WTC11 (cell line): ENCODE results near the gene BMP2. TPM values are rescaled to one million over a fixed set of nuclear protein-coding genes. Genes with fewer than 3 reads are reported as not detected.

Experiments used
- ATAC-seq: fragments of 200-7000 bp; cut with Tn5 transposase; 2 replicates; pipeline ENCODE4 v1.10.0; 2021; ENCODE audit warnings: mild to moderate bottlenecking, moderate library complexity
- Bru-seq: library from RNA; stranded (reverse); fragments of 400-500 nt; gene quantifications from one replicate; lab custom pipeline; 2021; lab: Mats Ljungman, UMichigan
- CTCF ChIA-PET: fragments of 300-600 bp; sonication (Branson Sonifier 250); formaldehyde crosslinking; loops from one replicate; lab custom pipeline; 2021; ENCODE audit warnings: antibody characterized with exemption; lab: Charles Lee
- POLR2A ChIA-PET: fragments of 350-600 bp; sonication (Branson Sonifier 250); formaldehyde crosslinking; loops from one replicate; lab custom pipeline; 2021; ENCODE audit warnings: antibody characterized with exemption; lab: Charles Lee
- DNase-seq: peaks from one replicate; pipeline ENCODE4 v3.0.0; 2021; ENCODE audit warnings: low spot score
- H3K27ac Mint-ChIP-seq: 2 replicates; pipeline ENCODE4 v1.8.0; 2021; ENCODE audit warnings: mixed read lengths
- H3K27me3 Mint-ChIP-seq: 2 replicates; pipeline ENCODE4 v1.8.0; 2021; ENCODE audit warnings: low read depth, mild to moderate bottlenecking, moderate library complexity, mixed read lengths
- H3K36me3 Mint-ChIP-seq: 2 replicates; pipeline ENCODE4 v1.8.0; 2021; ENCODE audit warnings: mixed read lengths
- H3K4me1 Mint-ChIP-seq: 2 replicates; pipeline ENCODE4 v1.8.0; 2022; ENCODE audit warnings: mixed read lengths
- H3K4me3 Mint-ChIP-seq: 2 replicates; pipeline ENCODE4 v1.8.0; 2021; ENCODE audit warnings: mild to moderate bottlenecking, moderate library complexity, mixed read lengths
- H3K9me3 Mint-ChIP-seq: 2 replicates; pipeline ENCODE4 v1.8.0; 2021; ENCODE audit warnings: mixed read lengths
- ATF1 ChIP-seq: sonication (generic); formaldehyde crosslinking; IDR thresholded peaks from 2 replicates; pipeline ENCODE4 v1.8.1; 2023; ENCODE audit warnings: mild to moderate bottlenecking, moderate library complexity, missing genetic modification reagents
- CREM ChIP-seq: sonication (generic); formaldehyde crosslinking; IDR thresholded peaks from 2 replicates; pipeline ENCODE4 v1.8.1; 2022; ENCODE audit warnings: mild to moderate bottlenecking, missing genetic modification reagents, moderate library complexity
- FOXK1 ChIP-seq: sonication (generic); formaldehyde crosslinking; IDR thresholded peaks from 2 replicates; pipeline ENCODE4 v1.8.0; 2022; ENCODE audit warnings: mild to moderate bottlenecking, moderate library complexity, missing genetic modification reagents
- FOXP1 ChIP-seq: sonication (generic); formaldehyde crosslinking; IDR thresholded peaks from 2 replicates; pipeline ENCODE4 v1.8.0; 2022; ENCODE audit warnings: missing genetic modification reagents, mild to moderate bottlenecking, moderate library complexity, borderline replicate concordance
- GABPB1 ChIP-seq: sonication (generic); formaldehyde crosslinking; IDR thresholded peaks from 2 replicates; pipeline ENCODE4 v1.8.1; 2023; ENCODE audit warnings: mild to moderate bottlenecking, missing genetic modification reagents
- HMGXB4 ChIP-seq: sonication (generic); formaldehyde crosslinking; IDR thresholded peaks from 2 replicates; pipeline ENCODE4 v1.8.1; 2023; ENCODE audit warnings: mild to moderate bottlenecking, moderate library complexity, missing genetic modification reagents
- IRF2 ChIP-seq: sonication (generic); formaldehyde crosslinking; IDR thresholded peaks from 2 replicates; pipeline ENCODE4 v1.8.0; 2022; ENCODE audit warnings: low read depth, missing genetic modification reagents, borderline replicate concordance
- JAZF1 ChIP-seq: fragments of 250-450 bp; sonication (Bioruptor Pico); IDR thresholded peaks from 2 replicates; pipeline ENCODE4 v1.9.0; 2021; ENCODE audit warnings: moderate library complexity, mild to moderate bottlenecking, inconsistent platforms
- NR1H2 ChIP-seq: sonication (generic); formaldehyde crosslinking; IDR thresholded peaks from 2 replicates; pipeline ENCODE4 v1.9.0; 2021; ENCODE audit warnings: mild to moderate bottlenecking, moderate library complexity, missing genetic modification reagents
- PRRX2 ChIP-seq: fragments of 250-450 bp; sonication (Bioruptor Pico); IDR thresholded peaks from 2 replicates; pipeline ENCODE4 v1.8.0; 2021; ENCODE audit warnings: mild to moderate bottlenecking
- ZNF423 ChIP-seq: fragments of 250-450 bp; sonication (Bioruptor Pico); IDR thresholded peaks from 2 replicates; pipeline ENCODE4 v2.1.2; 2022; ENCODE audit warnings: mild to moderate bottlenecking, moderate library complexity
- long read RNA-seq, 3 experiments: library from RNA in 1 of 3; library from capped mRNA in 1 of 3; library from polyadenylated mRNA in 1 of 3; unstranded in 2 of 3; stranded (forward) in 1 of 3; transcript quantifications; one replicate each; pipeline ENCODE4 v2.0.0, GENCODE V29; 2021
- total RNA-seq: library from RNA; stranded (reverse); gene quantifications from 3 replicates; pipeline ENCODE4 v1.2.3, GENCODE V29; 2021
- TF ChIP-seq, protein P1 (sequence below): sonication (generic); formaldehyde crosslinking; IDR thresholded peaks from 2 replicates; pipeline ENCODE4 v1.8.1; 2023; ENCODE audit warnings: mild to moderate bottlenecking, missing genetic modification reagents
- TF ChIP-seq, protein P2 (sequence below): sonication (generic); formaldehyde crosslinking; IDR thresholded peaks from 2 replicates; pipeline ENCODE4 v1.8.1; 2022; ENCODE audit warnings: mild to moderate bottlenecking, missing genetic modification reagents, moderate library complexity, borderline replicate concordance
- TF ChIP-seq, protein P3 (sequence below): sonication (generic); formaldehyde crosslinking; IDR thresholded peaks from 2 replicates; pipeline ENCODE4 v1.8.1; 2022; ENCODE audit warnings: low read depth, mild to moderate bottlenecking, moderate library complexity, missing genetic modification reagents, borderline replicate concordance
- TF ChIP-seq, protein P4 (sequence below): sonication (generic); formaldehyde crosslinking; IDR thresholded peaks from 2 replicates; pipeline ENCODE4 v1.8.0; 2023; ENCODE audit warnings: missing genetic modification reagents
- TF ChIP-seq, protein P5 (sequence below): sonication (generic); formaldehyde crosslinking; IDR thresholded peaks from 2 replicates; pipeline ENCODE4 v1.8.0; 2022; ENCODE audit warnings: mild to moderate bottlenecking, missing genetic modification reagents

The BMP2 gene
- 0.96 to 1.3 TPM (median 1.2 TPM) in 3 replicates for total RNA-seq
- Bru-seq, nascent RNA, result percentile 52 among the genes with signal in this experiment
- long read RNA-seq, experiment 1, transcript BMP2-201 (3 exons, 3,601 nt), result major isoform, 5 of 8 reads
- long read RNA-seq, experiment 1, partial matches to known transcripts, result 0 of 8 reads
- long read RNA-seq, experiment 1, other reads (novel, unspliced or antisense), result 3 of 8 reads
- long read RNA-seq, experiment 2, partial matches to known transcripts, result 0 of 4 reads
- long read RNA-seq, experiment 2, other reads (novel, unspliced or antisense), result 1 of 4 reads
- long read RNA-seq, experiment 3, result 0 reads

DNA sequence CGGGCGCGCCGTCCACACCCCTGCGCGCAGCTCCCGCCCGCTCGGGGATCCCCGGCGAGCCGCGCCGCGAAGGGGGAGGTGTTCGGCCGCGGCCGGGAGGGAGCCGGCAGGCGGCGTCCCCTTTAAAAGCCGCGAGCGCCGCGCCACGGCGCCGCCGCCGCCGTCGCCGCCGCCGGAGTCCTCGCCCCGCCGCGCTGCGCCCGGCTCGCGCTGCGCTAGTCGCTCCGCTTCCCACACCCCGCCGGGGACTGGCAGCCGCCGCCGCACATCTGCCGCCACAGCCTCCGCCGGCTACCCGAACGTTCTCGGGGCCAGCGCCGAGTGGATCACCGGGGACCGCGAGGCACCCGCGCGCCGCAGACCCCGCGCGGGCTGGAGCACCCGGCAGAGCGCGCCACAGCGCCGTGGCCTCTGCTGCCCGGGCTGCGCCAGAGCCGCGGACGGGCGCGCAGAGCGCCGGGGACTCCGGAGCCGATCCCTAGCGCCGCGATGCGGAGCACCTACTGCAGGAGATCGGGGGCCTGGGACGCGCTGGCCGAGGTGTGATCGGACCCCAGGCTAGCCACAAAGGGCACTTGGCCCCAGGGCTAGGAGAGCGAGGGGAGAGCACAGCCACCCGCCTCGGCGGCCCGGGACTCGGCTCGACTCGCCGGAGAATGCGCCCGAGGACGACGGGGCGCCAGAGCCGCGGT, at the start of gene BMP2:
TSS of gene BMP2 (plus strand) at position 151 of the 692 bp plus-strand sequence. CDS start 2,441 bp downstream, outside the sequence.
- peak; percentile 35; the same call in 1 of the 2 replicates for TF ChIP-seq ZNF423
- TF ChIP-seq, protein P1, sequence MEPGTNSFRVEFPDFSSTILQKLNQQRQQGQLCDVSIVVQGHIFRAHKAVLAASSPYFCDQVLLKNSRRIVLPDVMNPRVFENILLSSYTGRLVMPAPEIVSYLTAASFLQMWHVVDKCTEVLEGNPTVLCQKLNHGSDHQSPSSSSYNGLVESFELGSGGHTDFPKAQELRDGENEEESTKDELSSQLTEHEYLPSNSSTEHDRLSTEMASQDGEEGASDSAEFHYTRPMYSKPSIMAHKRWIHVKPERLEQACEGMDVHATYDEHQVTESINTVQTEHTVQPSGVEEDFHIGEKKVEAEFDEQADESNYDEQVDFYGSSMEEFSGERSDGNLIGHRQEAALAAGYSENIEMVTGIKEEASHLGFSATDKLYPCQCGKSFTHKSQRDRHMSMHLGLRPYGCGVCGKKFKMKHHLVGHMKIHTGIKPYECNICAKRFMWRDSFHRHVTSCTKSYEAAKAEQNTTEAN (CRISPR knock-in tag), result 0 out of 2 replicates have a peak, but pooled peaks have one; percentile 27
- TF ChIP-seq GABPB1 (CRISPR knock-in tag), result no peak
- TF ChIP-seq HMGXB4, result 0 out of 2 replicates have a peak, but pooled peaks have one; percentile 36
- TF ChIP-seq, protein P2, sequence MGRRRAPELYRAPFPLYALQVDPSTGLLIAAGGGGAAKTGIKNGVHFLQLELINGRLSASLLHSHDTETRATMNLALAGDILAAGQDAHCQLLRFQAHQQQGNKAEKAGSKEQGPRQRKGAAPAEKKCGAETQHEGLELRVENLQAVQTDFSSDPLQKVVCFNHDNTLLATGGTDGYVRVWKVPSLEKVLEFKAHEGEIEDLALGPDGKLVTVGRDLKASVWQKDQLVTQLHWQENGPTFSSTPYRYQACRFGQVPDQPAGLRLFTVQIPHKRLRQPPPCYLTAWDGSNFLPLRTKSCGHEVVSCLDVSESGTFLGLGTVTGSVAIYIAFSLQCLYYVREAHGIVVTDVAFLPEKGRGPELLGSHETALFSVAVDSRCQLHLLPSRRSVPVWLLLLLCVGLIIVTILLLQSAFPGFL, result 0 out of 2 replicates have a peak, but pooled peaks have one; percentile 24
- no peak for TF ChIP-seq NR1H2 (CRISPR knock-in tag)
- TF ChIP-seq, protein P3, sequence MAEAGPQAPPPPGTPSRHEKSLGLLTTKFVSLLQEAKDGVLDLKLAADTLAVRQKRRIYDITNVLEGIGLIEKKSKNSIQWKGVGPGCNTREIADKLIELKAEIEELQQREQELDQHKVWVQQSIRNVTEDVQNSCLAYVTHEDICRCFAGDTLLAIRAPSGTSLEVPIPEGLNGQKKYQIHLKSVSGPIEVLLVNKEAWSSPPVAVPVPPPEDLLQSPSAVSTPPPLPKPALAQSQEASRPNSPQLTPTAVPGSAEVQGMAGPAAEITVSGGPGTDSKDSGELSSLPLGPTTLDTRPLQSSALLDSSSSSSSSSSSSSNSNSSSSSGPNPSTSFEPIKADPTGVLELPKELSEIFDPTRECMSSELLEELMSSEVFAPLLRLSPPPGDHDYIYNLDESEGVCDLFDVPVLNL (CRISPR knock-in tag), result 0 out of 2 replicates have a peak, but pooled peaks have one; percentile 25
- 0 out of 2 replicates have a peak, but pooled peaks have one; percentile 27 for TF ChIP-seq FOXK1 (CRISPR knock-in tag)
- 0 out of 2 replicates have a peak, but pooled peaks have one; percentile 40 for TF ChIP-seq ATF1 (CRISPR knock-in tag)
- TF ChIP-seq JAZF1 (CRISPR knock-in tag), result no peak
- TF ChIP-seq FOXP1 (CRISPR knock-in tag), result 0 out of 2 replicates have a peak, but pooled peaks have one; percentile 41
- TF ChIP-seq CREM (CRISPR knock-in tag), result no peak
- TF ChIP-seq IRF2 (CRISPR knock-in tag), result no peak
- TF ChIP-seq, protein P4, sequence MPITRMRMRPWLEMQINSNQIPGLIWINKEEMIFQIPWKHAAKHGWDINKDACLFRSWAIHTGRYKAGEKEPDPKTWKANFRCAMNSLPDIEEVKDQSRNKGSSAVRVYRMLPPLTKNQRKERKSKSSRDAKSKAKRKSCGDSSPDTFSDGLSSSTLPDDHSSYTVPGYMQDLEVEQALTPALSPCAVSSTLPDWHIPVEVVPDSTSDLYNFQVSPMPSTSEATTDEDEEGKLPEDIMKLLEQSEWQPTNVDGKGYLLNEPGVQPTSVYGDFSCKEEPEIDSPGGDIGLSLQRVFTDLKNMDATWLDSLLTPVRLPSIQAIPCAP, result no peak
- TF ChIP-seq, protein P5, sequence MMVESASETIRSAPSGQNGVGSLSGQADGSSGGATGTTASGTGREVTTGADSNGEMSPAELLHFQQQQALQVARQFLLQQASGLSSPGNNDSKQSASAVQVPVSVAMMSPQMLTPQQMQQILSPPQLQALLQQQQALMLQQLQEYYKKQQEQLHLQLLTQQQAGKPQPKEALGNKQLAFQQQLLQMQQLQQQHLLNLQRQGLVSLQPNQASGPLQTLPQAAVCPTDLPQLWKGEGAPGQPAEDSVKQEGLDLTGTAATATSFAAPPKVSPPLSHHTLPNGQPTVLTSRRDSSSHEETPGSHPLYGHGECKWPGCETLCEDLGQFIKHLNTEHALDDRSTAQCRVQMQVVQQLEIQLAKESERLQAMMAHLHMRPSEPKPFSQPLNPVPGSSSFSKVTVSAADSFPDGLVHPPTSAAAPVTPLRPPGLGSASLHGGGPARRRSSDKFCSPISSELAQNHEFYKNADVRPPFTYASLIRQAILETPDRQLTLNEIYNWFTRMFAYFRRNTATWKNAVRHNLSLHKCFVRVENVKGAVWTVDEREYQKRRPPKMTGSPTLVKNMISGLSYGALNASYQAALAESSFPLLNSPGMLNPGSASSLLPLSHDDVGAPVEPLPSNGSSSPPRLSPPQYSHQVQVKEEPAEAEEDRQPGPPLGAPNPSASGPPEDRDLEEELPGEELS (CRISPR knock-in tag), result peak; percentile 36; the same call in 1 of the 2 replicates
- no peak for TF ChIP-seq PRRX2 (CRISPR knock-in tag)
- peak; percentile 53 for DNase-seq
- ChIA-PET CTCF (interaction anchor here (0.6 to 3.0 kb wide), 3 partner anchors 53 to 131 kb away, joined by 3 to 14 read pairs (median 12); no protein-coding TSS in a partner anchor), POLR2A (interaction anchor here (1.2 kb wide), 1 partner anchor 281 kb away, joined by 4 read pairs; no protein-coding TSS in a partner anchor)
- H3K36me3 Mint-ChIP-seq, result no peaks in the 10 kb centered on the region
- H3K4me1 Mint-ChIP-seq, result peaks cover 49% of the 10 kb centered on the region
- no peaks in the 10 kb centered on the region for H3K9me3 Mint-ChIP-seq
- peak within 1 kb of the TSS; percentile 75 for H3K4me3 Mint-ChIP-seq
- peak; percentile 21 for ATAC-seq
- no peak within 1 kb of the TSS for H3K27ac Mint-ChIP-seq
- H3K27me3 Mint-ChIP-seq, result peaks cover 51% of the 10 kb centered on the region
